ENCODE data around the gene BEGAIN. TPM values are rescaled to one million over a fixed set of nuclear protein-coding genes. Genes with fewer than 3 reads are reported as not detected.

The BEGAIN gene
- total RNA-seq, 2 donors from 2014 or later: 0.74 to 0.99 TPM

- Histone ChIP-seq H3K27me3 (peaks cover 8% of the 10 kb centered on the region), H3K27ac (no peak overlapping the region), H3K4me1 (no peaks in the 10 kb centered on the region), H3K36me3 (no peaks in the 10 kb centered on the region), H3K9ac (ENCODE audit: low read depth in 2 of 2, low read length in 2 of 2) (no peak overlapping the region), H3K9me3 (no peaks in the 10 kb centered on the region), H3K4me3 (peak overlapping the region; percentile 49)
- intact Hi-C loops (cut with DNase I): no loop called here
- no peak for DNase-seq
- TF ChIP-seq CTCF (IDR thresholded peaks at IDR 0.05): no peak
Observed at GRCh38 chr14:100586153-100586402, 1.1 kb downstream of the BEGAIN start.

- Histone ChIP-seq H3K9me3 (no peaks in the 10 kb centered on the region), H3K27me3 (peaks cover 8% of the 10 kb centered on the region), H3K4me1 (no peaks in the 10 kb centered on the region), H3K4me3 (no peak overlapping the region), H3K27ac (no peak overlapping the region), H3K36me3 (no peaks in the 10 kb centered on the region), H3K9ac (ENCODE audit: low read depth in 2 of 2, low read length in 2 of 2) (no peak overlapping the region)
- intact Hi-C loops (cut with DNase I): no loop called here
- TF ChIP-seq CTCF (IDR thresholded peaks at IDR 0.05): no peak
- DNase-seq: no peak
Observed at GRCh38 chr14:100585448-100586152, 1.6 kb downstream of the BEGAIN start.

GRCh38 chr14:100584056-100585031 lies 2.9 kb downstream of the BEGAIN start:
- H3K4me3 ChIP-seq: no peak overlapping the region
- intact Hi-C loops (cut with DNase I): no loop called here
- peaks cover 8% of the 10 kb centered on the region for H3K27me3 ChIP-seq
- no peak for TF ChIP-seq CTCF (IDR thresholded peaks at IDR 0.05)
- no peak for DNase-seq
- no peak overlapping the region for H3K27ac ChIP-seq
- H3K4me1 ChIP-seq: no peaks in the 10 kb centered on the region
- H3K9me3 ChIP-seq: no peaks in the 10 kb centered on the region
- H3K9ac ChIP-seq (ENCODE audit: low read depth in 2 of 2, low read length in 2 of 2): no peak overlapping the region
- H3K36me3 ChIP-seq: no peaks in the 10 kb centered on the region

- Histone ChIP-seq H3K9ac (ENCODE audit: low read depth in 2 of 2, low read length in 2 of 2) (no peak overlapping the region), H3K27ac (no peak overlapping the region), H3K27me3 (peaks cover 7% of the 10 kb centered on the region), H3K36me3 (no peaks in the 10 kb centered on the region), H3K9me3 (no peaks in the 10 kb centered on the region), H3K4me3 (no peak overlapping the region), H3K4me1 (no peaks in the 10 kb centered on the region)
- DNase-seq: no peak
- TF ChIP-seq CTCF (IDR thresholded peaks at IDR 0.05): no peak
- intact Hi-C loops (cut with DNase I): no loop called here
Observed at GRCh38 chr14:100583245-100583644, 4.0 kb downstream of the BEGAIN start.

- no peak overlapping the region for H3K4me3 ChIP-seq
- H3K36me3 ChIP-seq: no peaks in the 10 kb centered on the region
- no peak for TF ChIP-seq CTCF (IDR thresholded peaks at IDR 0.05)
- no peak overlapping the region for H3K27ac ChIP-seq
- H3K4me1 ChIP-seq: no peaks in the 10 kb centered on the region
- intact Hi-C loops (cut with DNase I): no loop called here
- H3K27me3 ChIP-seq: peaks cover under 1% of the 10 kb centered on the region
- no peaks in the 10 kb centered on the region for H3K9me3 ChIP-seq
- DNase-seq: no peak
- H3K9ac ChIP-seq (ENCODE audit: low read depth in 2 of 2, low read length in 2 of 2): no peak overlapping the region
Observed at GRCh38 chr14:100582496-100583165, 4.6 kb downstream of the BEGAIN start.
